ENCODE results near the gene FBXW8.

DNA sequence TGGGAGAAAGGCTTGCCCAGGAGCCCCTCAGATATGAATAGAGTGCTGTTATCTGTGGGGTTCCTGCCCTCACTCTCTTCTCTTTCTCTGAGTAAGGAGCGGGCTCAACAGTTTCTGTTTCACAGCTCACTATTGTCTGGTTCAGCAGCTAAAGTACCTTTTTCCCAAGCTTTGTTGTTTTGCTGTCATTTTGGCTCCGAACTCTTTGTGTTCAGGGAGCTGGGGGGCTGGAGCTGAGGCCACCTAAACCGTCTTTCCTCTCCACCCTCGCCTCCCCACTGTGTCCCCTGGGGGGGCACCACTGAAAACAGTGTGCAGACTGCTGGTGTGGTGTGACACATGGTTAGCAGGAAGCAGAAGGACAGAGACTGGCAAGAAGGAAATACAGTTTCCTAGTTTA, 51.4 kb downstream of the FBXW8 start:
- TF ChIP-seq, protein P1, sequence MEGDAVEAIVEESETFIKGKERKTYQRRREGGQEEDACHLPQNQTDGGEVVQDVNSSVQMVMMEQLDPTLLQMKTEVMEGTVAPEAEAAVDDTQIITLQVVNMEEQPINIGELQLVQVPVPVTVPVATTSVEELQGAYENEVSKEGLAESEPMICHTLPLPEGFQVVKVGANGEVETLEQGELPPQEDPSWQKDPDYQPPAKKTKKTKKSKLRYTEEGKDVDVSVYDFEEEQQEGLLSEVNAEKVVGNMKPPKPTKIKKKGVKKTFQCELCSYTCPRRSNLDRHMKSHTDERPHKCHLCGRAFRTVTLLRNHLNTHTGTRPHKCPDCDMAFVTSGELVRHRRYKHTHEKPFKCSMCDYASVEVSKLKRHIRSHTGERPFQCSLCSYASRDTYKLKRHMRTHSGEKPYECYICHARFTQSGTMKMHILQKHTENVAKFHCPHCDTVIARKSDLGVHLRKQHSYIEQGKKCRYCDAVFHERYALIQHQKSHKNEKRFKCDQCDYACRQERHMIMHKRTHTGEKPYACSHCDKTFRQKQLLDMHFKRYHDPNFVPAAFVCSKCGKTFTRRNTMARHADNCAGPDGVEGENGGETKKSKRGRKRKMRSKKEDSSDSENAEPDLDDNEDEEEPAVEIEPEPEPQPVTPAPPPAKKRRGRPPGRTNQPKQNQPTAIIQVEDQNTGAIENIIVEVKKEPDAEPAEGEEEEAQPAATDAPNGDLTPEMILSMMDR (IDR thresholded peaks at IDR 0.05; ENCODE audit: insufficient read depth, low read length), result no peak
- TF ChIP-seq GABPA (IDR thresholded peaks at IDR 0.05; ENCODE audit: low read depth) (no peak), POLR2AphosphoS5 (IDR thresholded peaks at IDR 0.05; ENCODE audit: low read depth) (no peak)

Measured in HL-60 (cell line).